OCI-LY1 (cell line): ENCODE data around the gene CNOT4.

Source experiments
- H2AFZ ChIP-seq: fragments of 200-600 bp; sonication (generic), shearing (Covaris generic); 2 replicates; pipeline ENCODE4 v1.6.0; 2014; ENCODE audit warnings: antibody characterized with exemption, mild to moderate bottlenecking, low read length
- H3F3A ChIP-seq: fragments of 200-600 bp; sonication (generic), shearing (Covaris generic); 2 replicates; pipeline ENCODE4 v1.6.0; 2014; ENCODE audit warnings: mild to moderate bottlenecking, antibody characterized with exemption, low read length, moderate library complexity; ENCODE audit not compliant: insufficient read depth
- H3K27ac ChIP-seq: fragments of 200-600 bp; sonication (generic); 2 replicates; pipeline ENCODE4 v1.5.1; 2014; ENCODE audit warnings: low read length, mixed run types, mild to moderate bottlenecking, low read depth; ENCODE audit not compliant: poor library complexity, severe bottlenecking
- H3K27me3 ChIP-seq: fragments of 200-600 bp; sonication (generic); 2 replicates; pipeline ENCODE4 v1.6.0; 2014; ENCODE audit warnings: antibody characterized with exemption, mild to moderate bottlenecking, low read length, moderate library complexity; ENCODE audit not compliant: insufficient read depth
- H3K36me3 ChIP-seq: fragments of 200-600 bp; sonication (generic); 2 replicates; pipeline ENCODE4 v1.6.1; 2014; ENCODE audit warnings: mild to moderate bottlenecking, antibody characterized with exemption, low read length, moderate library complexity, mixed read lengths; ENCODE audit not compliant: insufficient read depth
- H3K4me1 ChIP-seq: fragments of 200-600 bp; sonication (generic); 2 replicates; pipeline ENCODE4 v1.5.1; 2014; ENCODE audit warnings: mild to moderate bottlenecking, low read length, moderate library complexity; ENCODE audit not compliant: insufficient read depth, severe bottlenecking
- H3K4me2 ChIP-seq: fragments of 200-600 bp; sonication (generic), shearing (Covaris generic); 2 replicates; pipeline ENCODE4 v1.6.1; 2014; ENCODE audit warnings: low read length
- H3K4me3 ChIP-seq: fragments of 200-600 bp; sonication (generic); 2 replicates; pipeline ENCODE4 v1.5.1; 2014; ENCODE audit warnings: low read length, low read depth, mild to moderate bottlenecking, mixed read lengths; ENCODE audit not compliant: poor library complexity, severe bottlenecking
- H3K79me2 ChIP-seq: fragments of 200-600 bp; shearing (Covaris generic); 2 replicates; pipeline ENCODE4 v1.6.1; 2016; ENCODE audit warnings: mixed run types, low read length, mixed read lengths; ENCODE audit not compliant: insufficient read depth
- H3K9ac ChIP-seq: fragments of 200-600 bp; sonication (generic), shearing (Covaris generic); 2 replicates; pipeline ENCODE4 v1.6.1; 2014; ENCODE audit warnings: mild to moderate bottlenecking, low read length, mixed read lengths
- H3K9me2 ChIP-seq: fragments of 200-600 bp; sonication (generic), shearing (Covaris generic); 2 replicates; pipeline ENCODE4 v1.6.1; 2014; ENCODE audit warnings: low read depth, mild to moderate bottlenecking, low read length, mixed read lengths
- H3K9me3 ChIP-seq: fragments of 200-600 bp; shearing (Covaris generic); 2 replicates; pipeline ENCODE4 v1.6.1; 2014; ENCODE audit warnings: low read length, mixed read lengths
- H4K20me1 ChIP-seq: fragments of 200-600 bp; sonication (generic), shearing (Covaris generic); 2 replicates; pipeline ENCODE4 v1.6.0; 2016; ENCODE audit warnings: mild to moderate bottlenecking, low read length; ENCODE audit not compliant: insufficient read depth
- EZH2 ChIP-seq: fragments of 200-600 bp; sonication (generic), shearing (Covaris generic); IDR thresholded peaks from 2 replicates; pipeline ENCODE4 v1.8.0; 2017; ENCODE audit warnings: borderline replicate concordance, mixed run types, mild to moderate bottlenecking, antibody characterized with exemption, low read length, moderate library complexity, mixed read lengths
- TF ChIP-seq, protein P1 (sequence below): fragments of 200-600 bp; sonication (generic), shearing (Covaris generic); IDR thresholded peaks from 2 replicates; pipeline ENCODE4 v1.5.1; 2017; ENCODE audit warnings: mild to moderate bottlenecking, antibody characterized with exemption, low read length, moderate library complexity, mixed read lengths

The CNOT4 gene

DNA sequence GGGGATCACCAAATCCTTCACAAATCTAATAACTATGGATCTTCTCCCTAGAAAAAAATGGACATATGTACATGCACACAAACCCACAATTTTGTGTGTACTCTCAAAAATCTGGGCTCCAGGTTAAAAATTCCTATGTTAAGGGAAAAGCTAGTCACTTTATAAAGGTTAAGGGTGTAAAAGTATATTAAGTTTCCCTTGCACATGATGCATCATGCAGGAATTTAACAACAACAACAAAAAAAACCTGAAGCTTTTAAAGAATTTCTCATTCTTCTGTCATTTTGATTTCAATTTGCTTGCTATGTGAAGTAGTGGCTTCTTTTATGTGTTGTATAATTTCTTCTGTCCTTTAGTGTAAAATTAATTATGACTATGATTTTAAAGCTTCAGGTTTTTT lies 123.7 kb downstream of the CNOT4 start:
- TF ChIP-seq, protein P1, sequence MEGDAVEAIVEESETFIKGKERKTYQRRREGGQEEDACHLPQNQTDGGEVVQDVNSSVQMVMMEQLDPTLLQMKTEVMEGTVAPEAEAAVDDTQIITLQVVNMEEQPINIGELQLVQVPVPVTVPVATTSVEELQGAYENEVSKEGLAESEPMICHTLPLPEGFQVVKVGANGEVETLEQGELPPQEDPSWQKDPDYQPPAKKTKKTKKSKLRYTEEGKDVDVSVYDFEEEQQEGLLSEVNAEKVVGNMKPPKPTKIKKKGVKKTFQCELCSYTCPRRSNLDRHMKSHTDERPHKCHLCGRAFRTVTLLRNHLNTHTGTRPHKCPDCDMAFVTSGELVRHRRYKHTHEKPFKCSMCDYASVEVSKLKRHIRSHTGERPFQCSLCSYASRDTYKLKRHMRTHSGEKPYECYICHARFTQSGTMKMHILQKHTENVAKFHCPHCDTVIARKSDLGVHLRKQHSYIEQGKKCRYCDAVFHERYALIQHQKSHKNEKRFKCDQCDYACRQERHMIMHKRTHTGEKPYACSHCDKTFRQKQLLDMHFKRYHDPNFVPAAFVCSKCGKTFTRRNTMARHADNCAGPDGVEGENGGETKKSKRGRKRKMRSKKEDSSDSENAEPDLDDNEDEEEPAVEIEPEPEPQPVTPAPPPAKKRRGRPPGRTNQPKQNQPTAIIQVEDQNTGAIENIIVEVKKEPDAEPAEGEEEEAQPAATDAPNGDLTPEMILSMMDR: no peak
- no peak for TF ChIP-seq EZH2
- no peak overlapping the region for H3K4me3 ChIP-seq
- no peak overlapping the region for H3K4me2 ChIP-seq
- H3K9me2 ChIP-seq: no peaks in the 10 kb centered on the region
- H3K4me1 ChIP-seq: no peaks in the 10 kb centered on the region
- no peaks in the 10 kb centered on the region for H3K9me3 ChIP-seq
- no peaks in the 10 kb centered on the region for H3K27me3 ChIP-seq
- no peaks in the 10 kb centered on the region for H3K79me2 ChIP-seq
- no peaks in the 10 kb centered on the region for H4K20me1 ChIP-seq
- H3K36me3 ChIP-seq: peaks cover 20% of the 10 kb centered on the region; the same call in 1 of the 2 replicates
- no peak overlapping the region for H3K27ac ChIP-seq
- H3F3A ChIP-seq: no peaks in the 10 kb centered on the region
- H2AFZ ChIP-seq: no peak overlapping the region
- H3K9ac ChIP-seq: no peak overlapping the region

DNA sequence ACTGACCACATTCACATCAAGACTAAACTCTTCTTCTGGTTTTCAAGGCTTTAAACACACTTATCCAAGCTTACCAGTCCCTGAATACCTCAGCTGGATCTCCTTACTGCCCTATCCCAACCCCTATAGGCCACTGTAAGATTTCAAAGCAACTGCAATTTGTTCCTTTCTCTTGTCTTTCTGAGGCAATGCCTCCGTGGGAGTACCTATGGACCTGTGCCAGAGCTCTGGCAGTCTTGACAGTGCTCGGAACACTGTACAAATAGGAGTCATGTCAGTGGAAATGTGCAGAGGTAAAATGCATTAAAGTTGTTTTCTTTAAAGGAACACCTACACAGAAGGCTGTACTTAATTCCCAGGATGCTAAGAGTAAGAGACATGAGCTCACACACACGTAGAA lies 124.7 kb downstream of the CNOT4 start:
- Histone ChIP-seq H4K20me1 (no peaks in the 10 kb centered on the region), H2AFZ (no peak overlapping the region), H3K9ac (no peak overlapping the region), H3K4me3 (no peak overlapping the region), H3K36me3 (peaks cover 14% of the 10 kb centered on the region; the same call in 1 of the 2 replicates), H3K9me2 (no peaks in the 10 kb centered on the region), H3K27ac (no peak overlapping the region), H3K4me1 (no peaks in the 10 kb centered on the region), H3K4me2 (no peak overlapping the region), H3K27me3 (no peaks in the 10 kb centered on the region), H3K9me3 (no peaks in the 10 kb centered on the region), H3F3A (no peaks in the 10 kb centered on the region), H3K79me2 (no peaks in the 10 kb centered on the region)
- no peak for TF ChIP-seq EZH2
- TF ChIP-seq, protein P1: no peak

DNA sequence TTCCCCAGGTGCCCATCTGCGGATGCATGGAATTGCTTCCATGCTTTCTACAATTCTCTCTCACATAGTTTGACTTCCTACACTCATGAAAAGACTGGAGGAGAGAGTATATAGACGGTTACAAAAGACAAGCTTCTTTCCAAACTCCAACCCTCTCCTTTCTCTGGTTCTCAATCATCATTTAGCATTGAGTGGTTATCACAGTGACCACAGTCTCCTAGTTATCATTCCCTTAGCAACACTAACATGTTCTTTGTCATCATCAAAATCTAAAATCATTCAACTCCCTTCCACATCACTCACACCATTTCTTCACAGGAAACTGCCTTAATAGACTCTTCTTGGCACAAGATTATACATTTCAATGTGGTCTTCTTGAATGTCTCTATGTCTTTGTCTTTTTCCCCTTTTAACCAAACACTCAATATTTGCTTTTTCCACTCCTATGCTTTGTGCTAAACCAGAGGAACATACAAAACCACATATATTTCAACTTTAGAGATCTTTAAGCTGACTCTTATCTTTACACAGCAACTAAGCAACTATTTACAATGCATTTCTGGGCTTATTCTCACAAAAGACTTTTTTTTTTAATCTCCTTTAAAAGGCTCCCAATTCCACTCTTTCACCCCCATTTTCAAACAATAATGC lies 126.3 kb downstream of the CNOT4 start:
- no peaks in the 10 kb centered on the region for H4K20me1 ChIP-seq
- no peak overlapping the region for H2AFZ ChIP-seq
- no peak overlapping the region for H3K9ac ChIP-seq
- H3K79me2 ChIP-seq: no peaks in the 10 kb centered on the region
- H3K9me2 ChIP-seq: no peaks in the 10 kb centered on the region
- H3K9me3 ChIP-seq: no peaks in the 10 kb centered on the region
- H3K27ac ChIP-seq: no peak overlapping the region
- no peak overlapping the region for H3K4me2 ChIP-seq
- no peaks in the 10 kb centered on the region for H3F3A ChIP-seq
- peaks cover 7% of the 10 kb centered on the region; the same call in 1 of the 2 replicates for H3K36me3 ChIP-seq
- TF ChIP-seq, protein P1: no peak
- no peak for TF ChIP-seq EZH2
- H3K4me3 ChIP-seq: no peak overlapping the region
- no peaks in the 10 kb centered on the region for H3K27me3 ChIP-seq
- H3K4me1 ChIP-seq: no peaks in the 10 kb centered on the region
